ENCODE results near the gene IFTAP. TPM values are rescaled to one million over a fixed set of nuclear protein-coding genes. Genes with fewer than 3 reads are reported as not detected.

Gene IFTAP
- total RNA-seq, 4 donors from 2014 or later = 9.5 to 25.2 (median 16.8) TPM

GRCh38 chr11:36703055-36703404 lies 108.7 kb downstream of the IFTAP start:
- DNase-seq (ENCODE audit: low spot score) = no peak
- no peak for ATAC-seq (ENCODE audit: low FRiP score)
- TF ChIP-seq CTCF (IDR thresholded peaks at IDR 0.05) = no peak

Other genes starting within 250 kb of the IFTAP start
- 10 to 100 TPM; 10.1 to 17.5 (median 13.9) TPM for gene TRAF6, start 84.2 kb upstream of the IFTAP start, total RNA-seq
- 1 to 10 TPM in 1 of 4 donors, under 1 TPM in 3; 0.24 to 1.9 (median 0.41) TPM for gene RAG1, start 26.5 kb upstream of the IFTAP start, total RNA-seq
- not detected for gene RAG2, start 3.7 kb downstream of the IFTAP start, total RNA-seq

All from omental fat pad (tissue), 4 donors.